GM12872 (cell line): ENCODE data around the gene ATG12.

Experiments
- CTCF ChIP-seq: IDR thresholded peaks from 3 replicates; pipeline ENCODE4 v1.5.1; 2011; ENCODE audit warnings: low read depth, mild to moderate bottlenecking, low read length, moderate library complexity; ENCODE audit not compliant: insufficient read depth

The ATG12 gene

GRCh38 chr5:115841382-115842088 lies at the start of gene ATG12, which contains the start of gene AP3S1:
ATG12 (minus strand) TSS chr5:115841565; CDS start chr5:115841552, 13 bp downstream.
AP3S1 (plus strand) TSS chr5:115841935; CDS start chr5:115842038, 103 bp downstream.
- TF ChIP-seq CTCF = no peak

GRCh38 chr5:115888027-115888426 lies 46.7 kb upstream of the ATG12 start:
- no peak for TF ChIP-seq CTCF

- TF ChIP-seq CTCF = no peak
Observed at GRCh38 chr5:115884704-115885103, 43.3 kb upstream of the ATG12 start.

GRCh38 chr5:115875447-115875846 lies 34.1 kb upstream of the ATG12 start:
- TF ChIP-seq CTCF = no peak

GRCh38 chr5:115873392-115873791 lies 32.0 kb upstream of the ATG12 start:
- no peak for TF ChIP-seq CTCF

- no peak for TF ChIP-seq CTCF
Observed at GRCh38 chr5:115872447-115872846, 31.1 kb upstream of the ATG12 start.

GRCh38 chr5:115869256-115869795 lies 28.0 kb upstream of the ATG12 start:
- TF ChIP-seq CTCF = no peak
